CD14-positive monocyte (primary cell): ENCODE data around the gene ORC3. TPM values are rescaled to one million over a fixed set of nuclear protein-coding genes. Genes with fewer than 3 reads are reported as not detected.

ENCODE experiments used
- DNase-seq, 3 donors: peaks; one replicate each; pipeline ENCODE4 v3.0.0-alpha.2; 2011 to 2022
- H2AFZ ChIP-seq: 2 replicates; pipeline ENCODE4 v1.6.0; 2012; ENCODE audit warnings: mild to moderate bottlenecking, low read depth, low read length, inconsistent platforms; ENCODE audit not compliant: insufficient read depth, poor library complexity, severe bottlenecking
- H3K27ac ChIP-seq, 2 donors: 1 replicate in 1 of 2; 2 replicates in 1 of 2; pipeline ENCODE4 v1.5.1; 2012 to 2013; ENCODE audit warnings: low read length in 2 of 2, control low read depth in 1 of 2, inconsistent platforms in 1 of 2, low read depth in 1 of 2, mild to moderate bottlenecking in 1 of 2
- H3K27me3 ChIP-seq, 2 donors: one replicate each; pipeline versions ENCODE4 v1.6.0 to v1.6.1; 2011 to 2013; ENCODE audit warnings: low read length in 2 of 2; ENCODE audit not compliant: control insufficient read depth in 2 of 2, insufficient read depth in 2 of 2
- H3K36me3 ChIP-seq, 2 donors: replicated peaks in 1 of 2; 1 replicate in 1 of 2; 2 replicates in 1 of 2; pipeline versions ENCODE4 v1.5.1 to v1.6.1; 2012 to 2013; ENCODE audit warnings: low read length in 2 of 2, control low read depth in 1 of 2, inconsistent platforms in 1 of 2, mild to moderate bottlenecking in 1 of 2; ENCODE audit not compliant: insufficient read depth in 2 of 2, control insufficient read depth in 1 of 2
- H3K4me1 ChIP-seq, 2 donors: 1 replicate in 1 of 2; 2 replicates in 1 of 2; pipeline versions ENCODE4 v1.5.1 to v1.6.1; 2012 to 2013; ENCODE audit warnings: low read length in 2 of 2, control low read depth in 1 of 2, inconsistent platforms in 1 of 2, mild to moderate bottlenecking in 1 of 2, moderate library complexity in 1 of 2; ENCODE audit not compliant: insufficient read depth in 2 of 2, control insufficient read depth in 1 of 2
- H3K4me2 ChIP-seq: replicated peaks from 2 replicates; pipeline ENCODE3; 2012; ENCODE audit warnings: low read length, moderate library complexity, mild to moderate bottlenecking; ENCODE audit not compliant: poor library complexity, severe bottlenecking; ENCODE audit errors: extremely low read depth
- H3K4me3 ChIP-seq, 3 experiments: fragments of 200-600 bp in 1 of 3; sonication (generic) in 1 of 3; replicated peaks in 1 of 3; 1 replicate in 2 of 3; 2 replicates in 1 of 3; pipeline ENCODE4 v1.5.1; 2011 to 2013; ENCODE audit warnings: low read length in 3 of 3, mild to moderate bottlenecking in 3 of 3, control low read depth in 2 of 3, low read depth in 2 of 3, inconsistent platforms in 1 of 3, moderate library complexity in 1 of 3
- H3K79me2 ChIP-seq: 2 replicates; pipeline ENCODE4 v1.6.0; 2012; ENCODE audit warnings: mild to moderate bottlenecking, control low read depth, inconsistent platforms, low read length, moderate library complexity; ENCODE audit not compliant: insufficient read depth
- H3K9ac ChIP-seq: 2 replicates; pipeline ENCODE4 v1.6.0; 2017; ENCODE audit warnings: low read length, mild to moderate bottlenecking; ENCODE audit not compliant: insufficient read depth, poor library complexity, severe bottlenecking
- H3K9me3 ChIP-seq, 2 donors: replicated peaks in 1 of 2; 1 replicate in 1 of 2; 2 replicates in 1 of 2; pipeline versions ENCODE4 v1.5.1 to v1.6.1; 2012 to 2013; ENCODE audit warnings: low read length in 2 of 2, control low read depth in 1 of 2; ENCODE audit not compliant: control insufficient read depth in 1 of 2, insufficient read depth in 1 of 2
- H4K20me1 ChIP-seq: 2 replicates; pipeline ENCODE4 v1.6.0; 2012; ENCODE audit warnings: mild to moderate bottlenecking, low read length, control low read depth, moderate library complexity; ENCODE audit not compliant: insufficient read depth
- H3K27ac Mint-ChIP-seq, 7 donors: one replicate each; pipeline ENCODE4 v1.8.0; 2020; ENCODE audit warnings: mild to moderate bottlenecking in 7 of 7, mixed read lengths in 7 of 7, moderate library complexity in 6 of 7, inconsistent platforms in 2 of 7
- H3K27me3 Mint-ChIP-seq, 3 donors: one replicate each; pipeline ENCODE4 v1.8.0; 2021 to 2022; ENCODE audit warnings: low read depth in 3 of 3, mild to moderate bottlenecking in 3 of 3, mixed read lengths in 3 of 3, moderate library complexity in 3 of 3, inconsistent platforms in 1 of 3
- H3K36me3 Mint-ChIP-seq, 2 donors: one replicate each; pipeline ENCODE4 v1.8.0; 2020; ENCODE audit warnings: mixed read lengths in 2 of 2, inconsistent platforms in 1 of 2, mild to moderate bottlenecking in 1 of 2
- H3K4me1 Mint-ChIP-seq: one replicate; pipeline ENCODE4 v1.8.0; 2020; ENCODE audit warnings: mild to moderate bottlenecking, mixed read lengths
- H3K4me3 Mint-ChIP-seq, 2 donors: one replicate each; pipeline ENCODE4 v1.8.0; 2020; ENCODE audit warnings: mild to moderate bottlenecking in 2 of 2, mixed read lengths in 2 of 2, moderate library complexity in 1 of 2
- H3K9me3 Mint-ChIP-seq, 7 donors: one replicate each; pipeline ENCODE4 v1.8.0; 2020 to 2022; ENCODE audit warnings: mixed read lengths in 7 of 7, mild to moderate bottlenecking in 6 of 7, moderate library complexity in 6 of 7, inconsistent platforms in 2 of 7
- CTCF ChIP-seq: fragments of 200-600 bp; IDR thresholded peaks from one replicate; pipeline ENCODE4 v1.8.0; 2022; ENCODE audit warnings: antibody characterized with exemption, mild to moderate bottlenecking
- WGBS: methylation state at CpG from one replicate; pipeline ENCODE4 v1.1.5; 2013; ENCODE audit warnings: missing lambda C conversion rate; ENCODE audit not compliant: insufficient coverage; 5-methylcytosine and 5-hydroxymethylcytosine counted together
- intact Hi-C, 2 donors: fragments of 100-400 bp; cut with micrococcal nuclease; formaldehyde crosslinking; loops; one replicate each; pipeline versions ENCODE4 v1.15.0 to v1.15.1; 2023
- polyA plus RNA-seq, 3 donors: library from polyadenylated mRNA; depleted of rRNA in 1 of 3; unstranded in 2 of 3; stranded (reverse) in 1 of 3; fragments of 300-500 nt in 2 of 3; fragments of >200 nt in 1 of 3; fragmentation: Illumina TruSeq in 2 of 3; gene quantifications; 1 replicate in 2 of 3; 2 replicates in 1 of 3; pipeline ENCODE4 v1.2.3, GENCODE V29; 2012 to 2021

The ORC3 gene
- polyA plus RNA-seq, 3 donors = 9.1 to 20.7 (median 16.2) TPM

GRCh38 chr6:87637106-87637505 lies 47.2 kb downstream of the ORC3 start:
- WGBS = no CpG with 5 or more reads among the region's 1 CpG
- Histone ChIP-seq H3K27ac (no peak overlapping the region), H2AFZ (no peak overlapping the region), H3K9me3 (no peaks in the 10 kb centered on the region), H3K4me1 (no peaks in the 10 kb centered on the region), H3K4me2 (no peak overlapping the region), H3K4me3 (no peak overlapping the region), H3K9ac (no peak overlapping the region), H3K79me2 (no peaks in the 10 kb centered on the region), H3K36me3 (peaks cover 11 to 28% of the 10 kb centered on the region in 2 donors), H4K20me1 (no peaks in the 10 kb centered on the region), H3K27me3 (no peaks in the 10 kb centered on the region)
- Mint-ChIP-seq H3K9me3 (no peaks in the 10 kb centered on the region), H3K27ac (no peak overlapping the region), H3K36me3 (peaks cover 30 to 38% of the 10 kb centered on the region in 2 donors), H3K4me3 (no peak overlapping the region), H3K27me3 (peaks cover 0 to 1% (median 1%) of the 10 kb centered on the region in 3 donors), H3K4me1 (no peaks in the 10 kb centered on the region)
- intact Hi-C loops = no loop called here
- DNase-seq = no peak
- TF ChIP-seq CTCF = no peak

GRCh38 chr6:87639373-87639772 lies 49.4 kb downstream of the ORC3 start:
- Histone ChIP-seq H3K27me3 (no peaks in the 10 kb centered on the region), H3K4me1 (no peaks in the 10 kb centered on the region), H2AFZ (no peak overlapping the region), H3K4me3 (no peak overlapping the region), H3K4me2 (no peak overlapping the region), H3K36me3 (peaks cover 11 to 28% of the 10 kb centered on the region in 2 donors), H4K20me1 (no peaks in the 10 kb centered on the region), H3K9me3 (no peaks in the 10 kb centered on the region), H3K27ac (no peak overlapping the region), H3K79me2 (no peaks in the 10 kb centered on the region), H3K9ac (no peak overlapping the region)
- Mint-ChIP-seq H3K4me3 (no peak overlapping the region), H3K27ac (peak overlapping the region in 1 of 7 donors; percentile 63), H3K27me3 (peaks cover 0 to 1% (median 1%) of the 10 kb centered on the region in 3 donors), H3K36me3 (peaks cover 26 to 31% of the 10 kb centered on the region in 2 donors), H3K4me1 (no peaks in the 10 kb centered on the region), H3K9me3 (no peaks in the 10 kb centered on the region)
- TF ChIP-seq CTCF = no peak
- DNase-seq = no peak
- intact Hi-C loops = no loop called here
- WGBS = 100% methylated on average over 1 of the region's 4 CpGs
